Measurements from ENCODE around the gene SPACDR.

Gene SPACDR

GRCh38 chr7:100407285-100408180 is 56.5 kb downstream of the SPACDR start:
- DNase-seq = peak; percentile 9

GRCh38 chr7:100406767-100407166 is 57.3 kb downstream of the SPACDR start:
- DNase-seq = no peak
